ENCODE measurements around the gene HOMER2.

GRCh38 chr15:82995076-82995475, 42.6 kb upstream of the HOMER2 start:
- TF ChIP-seq CTCF (IDR thresholded peaks at IDR 0.05) (no peak), POLR2A (IDR thresholded peaks at IDR 0.05) (no peak)

Data from vagina (tissue), 2 donors.